GM19438 (cell line): ENCODE measurements around the gene TRAP1.
"Not testable (repeated sequence)": the region's sequence is repeated elsewhere in the genome, so short reads cannot be mapped to it uniquely, and the experiment has no call there.

ENCODE experiments used
- ATAC-seq: cut with Tn5 transposase; IDR thresholded peaks from one replicate; pipeline ENCODE4 v1.9.1; 2021; ENCODE audit warnings: low read depth; ENCODE audit not compliant: unreplicated experiment

The TRAP1 gene

GRCh38 chr16:3625331-3625730, 92.0 kb downstream of the TRAP1 start:
- no peak for ATAC-seq

GRCh38 chr16:3623642-3624041, 93.7 kb downstream of the TRAP1 start:
- no peak for ATAC-seq

- no peak for ATAC-seq
Measured at GRCh38 chr16:3618769-3619141, 98.6 kb downstream of the TRAP1 start.

- no peak for ATAC-seq
Measured at GRCh38 chr16:3612510-3613466, 104.5 kb downstream of the TRAP1 start.

- ATAC-seq: peak; percentile 70
Measured at GRCh38 chr16:3611146-3611975, 106.0 kb downstream of the TRAP1 start, which contains the start of gene SLX4. Gene SLX4 (minus strand): TSS chr16:3611606. CDS start chr16:3608964, 2,642 bp downstream.

- no peak for ATAC-seq
Measured at GRCh38 chr16:3610698-3611145, 106.6 kb downstream of the TRAP1 start.

- no peak for ATAC-seq
Measured at GRCh38 chr16:3609895-3610697, 107.2 kb downstream of the TRAP1 start.

- ATAC-seq: not testable (repeated sequence)
Measured at GRCh38 chr16:3608976-3609375, 108.3 kb downstream of the TRAP1 start.

GRCh38 chr16:3608069-3608468, 109.3 kb downstream of the TRAP1 start:
- ATAC-seq: no peak
